H1 (cell line): ENCODE measurements around the gene CLN5. TPM values are rescaled to one million over a fixed set of nuclear protein-coding genes. Genes with fewer than 3 reads are reported as not detected.

ENCODE experiments used
- CTCF ChIA-PET: fragments of 300-600 bp; sonication (Branson Sonifier 250); formaldehyde crosslinking; loops from one replicate; lab custom pipeline; 2021; ENCODE audit not compliant: partially characterized antibody; lab: Charles Lee
- POLR2A ChIA-PET: fragments of 300-600 bp; sonication (Branson Sonifier 250); formaldehyde crosslinking; loops from one replicate; lab custom pipeline; 2021; ENCODE audit warnings: inconsistent platforms; ENCODE audit not compliant: partially characterized antibody; lab: Charles Lee
- DNase-seq, 2 experiments: peaks; one replicate each; pipeline versions ENCODE4 v3.0.0 to v3.0.0-alpha.2; 2010 to 2022; ENCODE audit warnings: low spot score in 2 of 2, low read depth in 1 of 2, mixed read lengths in 1 of 2
- FAIRE-seq: peaks from 2 replicates; lab custom pipeline; 2011; peaks lifted over from hg19 to GRCh38; lab: Jason Lieb, UNC
- H2AFZ ChIP-seq: 2 replicates; pipeline ENCODE4 v1.8.1; 2012; ENCODE audit warnings: low read length, inconsistent platforms
- H2AK5ac ChIP-seq: 2 replicates; pipeline ENCODE4 v1.6.1; 2013; ENCODE audit warnings: low read depth, low read length
- H2BK120ac ChIP-seq: replicated peaks from 2 replicates; pipeline ENCODE3; 2013; ENCODE audit warnings: low read depth, low read length, inconsistent platforms
- H2BK12ac ChIP-seq: 2 replicates; pipeline ENCODE4 v1.6.1; 2013; ENCODE audit warnings: low read depth, low read length
- H2BK15ac ChIP-seq: 2 replicates; pipeline ENCODE4 v1.6.1; 2013; ENCODE audit warnings: low read length
- H2BK20ac ChIP-seq: 2 replicates; pipeline ENCODE4 v1.6.1; 2013; ENCODE audit warnings: low read length
- H2BK5ac ChIP-seq: 2 replicates; pipeline ENCODE4 v1.6.1; 2013; ENCODE audit warnings: low read depth, low read length
- H3K14ac ChIP-seq: 2 replicates; pipeline ENCODE4 v1.6.1; 2013; ENCODE audit warnings: inconsistent platforms; ENCODE audit not compliant: insufficient read length
- H3K18ac ChIP-seq: 2 replicates; pipeline ENCODE4 v1.6.1; 2013; ENCODE audit warnings: low read length; ENCODE audit errors: extremely low read depth
- H3K23ac ChIP-seq: 2 replicates; pipeline ENCODE4 v1.6.1; 2013; ENCODE audit warnings: inconsistent platforms; ENCODE audit not compliant: insufficient read length
- H3K23me2 ChIP-seq: 2 replicates; pipeline ENCODE4 v1.6.1; 2013; ENCODE audit warnings: low read depth, low read length
- H3K27ac ChIP-seq: 2 replicates; pipeline ENCODE4 v1.6.1; 2011; ENCODE audit warnings: low read depth, low read length, inconsistent platforms
- H3K27me3 ChIP-seq, 4 experiments: replicated peaks in 1 of 4; 1 replicate in 1 of 4; 2 replicates in 3 of 4; pipeline versions ENCODE4 v1.6.1 to v1.8.1; 2011 to 2013; ENCODE audit warnings: low read length in 3 of 4, mild to moderate bottlenecking in 3 of 4, inconsistent platforms in 2 of 4, mixed read lengths in 2 of 4, moderate library complexity in 1 of 4; ENCODE audit not compliant: control insufficient read depth in 3 of 4, insufficient read depth in 3 of 4; ENCODE audit errors: extremely low read depth in 1 of 4
- H3K36me3 ChIP-seq, 4 experiments: 2 replicates each; pipeline versions ENCODE4 v1.6.1 to v1.8.1; 2011 to 2013; ENCODE audit warnings: mild to moderate bottlenecking in 4 of 4, low read length in 3 of 4, moderate library complexity in 2 of 4, control low read depth in 1 of 4, inconsistent platforms in 1 of 4; ENCODE audit not compliant: insufficient read depth in 4 of 4, control insufficient read depth in 2 of 4
- H3K4ac ChIP-seq: replicated peaks from 2 replicates; pipeline ENCODE3; 2013; ENCODE audit warnings: low read length, low read depth, mixed read lengths, inconsistent platforms; ENCODE audit not compliant: insufficient read length
- H3K4me1 ChIP-seq, 4 experiments: replicated peaks in 1 of 4; 1 replicate in 1 of 4; 2 replicates in 3 of 4; pipeline versions ENCODE4 v1.6.1 to v1.8.1; 2011 to 2013; ENCODE audit warnings: low read length in 3 of 4, inconsistent platforms in 2 of 4, mixed read lengths in 1 of 4; ENCODE audit not compliant: insufficient read depth in 4 of 4, control insufficient read depth in 3 of 4
- H3K4me2 ChIP-seq, 2 experiments: 2 replicates each; pipeline versions ENCODE4 v1.6.1 to v1.8.1; 2011 to 2013; ENCODE audit warnings: low read depth in 2 of 2, low read length in 2 of 2, control low read depth in 1 of 2, inconsistent platforms in 1 of 2, mild to moderate bottlenecking in 1 of 2; ENCODE audit not compliant: insufficient read depth in 1 of 2
- H3K4me3 ChIP-seq, 4 experiments: fragments of 200-600, 300-600 bp in 1 of 4; sonication (generic), shearing (Covaris generic), sonication (Bioruptor Twin) in 1 of 4; 2 replicates each; pipeline versions ENCODE4 v1.5.1 to v1.8.1; 2011 to 2016; ENCODE audit warnings: low read length in 4 of 4, low read depth in 3 of 4, control low read depth in 2 of 4, inconsistent platforms in 2 of 4, mild to moderate bottlenecking in 2 of 4, mixed read lengths in 1 of 4, moderate library complexity in 1 of 4; ENCODE audit not compliant: insufficient read depth in 2 of 4; ENCODE audit errors: extremely low read depth in 1 of 4
- H3K56ac ChIP-seq: replicated peaks from 2 replicates; pipeline ENCODE3; 2013; ENCODE audit warnings: low read depth, mild to moderate bottlenecking, mixed read lengths, low read length, inconsistent platforms; ENCODE audit not compliant: insufficient read length
- H3K79me1 ChIP-seq: 2 replicates; pipeline ENCODE4 v1.6.1; 2013; ENCODE audit warnings: low read depth, low read length, control low read depth
- H3K79me2 ChIP-seq, 2 experiments: 2 replicates each; pipeline versions ENCODE4 v1.6.1 to v1.8.1; 2012 to 2013; ENCODE audit warnings: low read length in 2 of 2, mild to moderate bottlenecking in 2 of 2, inconsistent platforms in 1 of 2; ENCODE audit not compliant: insufficient read depth in 2 of 2, control insufficient read depth in 1 of 2
- H3K9ac ChIP-seq, 4 experiments: replicated peaks in 1 of 4; 1 replicate in 1 of 4; 2 replicates in 3 of 4; pipeline versions ENCODE4 v1.6.1 to v1.8.1; 2011 to 2013; ENCODE audit warnings: low read depth in 3 of 4, low read length in 3 of 4, control low read depth in 2 of 4, mild to moderate bottlenecking in 2 of 4, moderate library complexity in 2 of 4, inconsistent platforms in 1 of 4; ENCODE audit errors: extremely low read depth in 1 of 4
- H3K9me3 ChIP-seq, 2 experiments: 2 replicates each; pipeline versions ENCODE4 v1.6.1 to v1.8.1; 2012 to 2013; ENCODE audit warnings: mild to moderate bottlenecking in 2 of 2, moderate library complexity in 2 of 2, control low read depth in 1 of 2, inconsistent platforms in 1 of 2, low read depth in 1 of 2, low read length in 1 of 2, mixed read lengths in 1 of 2; ENCODE audit not compliant: insufficient read depth in 2 of 2
- H4K20me1 ChIP-seq, 2 experiments: replicated peaks in 1 of 2; 2 replicates each; pipeline versions ENCODE3 to v1.8.1; 2011 to 2013; ENCODE audit warnings: inconsistent platforms in 2 of 2, low read length in 2 of 2, mild to moderate bottlenecking in 1 of 2; ENCODE audit not compliant: insufficient read depth in 2 of 2, control insufficient read depth in 1 of 2
- H4K5ac ChIP-seq: 2 replicates; pipeline ENCODE4 v1.6.1; 2013; ENCODE audit warnings: low read length, low read depth, mixed read lengths, inconsistent platforms; ENCODE audit not compliant: insufficient read length
- H4K8ac ChIP-seq: 2 replicates; pipeline ENCODE4 v1.8.0; 2013; ENCODE audit warnings: mild to moderate bottlenecking, moderate library complexity, low read length, inconsistent platforms; ENCODE audit not compliant: insufficient read depth; ENCODE audit errors: extremely low read depth
- H4K91ac ChIP-seq: replicated peaks from 2 replicates; pipeline ENCODE3; 2013; ENCODE audit warnings: low read length, mixed read lengths, inconsistent platforms; ENCODE audit not compliant: insufficient read length
- ASH2L ChIP-seq: fragments of 200-600, 300-600 bp; sonication (generic); IDR thresholded peaks from one replicate; pipeline ENCODE4 v1.7.1; 2017; ENCODE audit warnings: low read length
- CTBP2 ChIP-seq: IDR thresholded peaks from 2 replicates; pipeline ENCODE4 v1.7.0; 2011; ENCODE audit warnings: borderline replicate concordance, mild to moderate bottlenecking, moderate library complexity, mixed read lengths, low read length; ENCODE audit not compliant: insufficient read depth, insufficient read length
- EGR1 ChIP-seq: IDR thresholded peaks from 2 replicates; pipeline ENCODE4 v1.6.1; 2011; ENCODE audit warnings: low read depth, low read length, borderline replicate concordance
- HDAC6 ChIP-seq: IDR thresholded peaks from one replicate; pipeline ENCODE4 v1.7.1; 2012; ENCODE audit warnings: low read depth, mild to moderate bottlenecking, inconsistent platforms, low read length, moderate library complexity
- JUND ChIP-seq: IDR thresholded peaks from 2 replicates; pipeline ENCODE4 v1.6.1; 2011; ENCODE audit warnings: mild to moderate bottlenecking, improper control_type of control experiment, low read length
- KDM4A ChIP-seq: IDR thresholded peaks from one replicate; pipeline ENCODE4 v1.7.1; 2012; ENCODE audit warnings: low read depth, mild to moderate bottlenecking, moderate library complexity, low read length, inconsistent platforms; ENCODE audit not compliant: severe bottlenecking
- NANOG ChIP-seq: IDR thresholded peaks from 2 replicates; pipeline ENCODE4 v1.6.1; 2011; ENCODE audit warnings: low read length, low read depth, mild to moderate bottlenecking, inconsistent platforms; ENCODE audit not compliant: insufficient read depth, poor library complexity, severe bottlenecking
- SAP30 ChIP-seq: fragments of 300-600 bp; sonication (generic); IDR thresholded peaks from 2 replicates; pipeline ENCODE4 v1.7.1; 2012; ENCODE audit warnings: low read length, moderate library complexity, mild to moderate bottlenecking, inconsistent platforms; ENCODE audit not compliant: insufficient read depth, insufficient replicate concordance
- SIX5 ChIP-seq: IDR thresholded peaks from 2 replicates; pipeline ENCODE4 v1.6.1; 2011; ENCODE audit warnings: mild to moderate bottlenecking, low read depth, low read length
- SP2 ChIP-seq: IDR thresholded peaks from 2 replicates; pipeline ENCODE4 v1.6.1; 2012; ENCODE audit warnings: mild to moderate bottlenecking, low read length, inconsistent platforms
- SRF ChIP-seq: IDR thresholded peaks from 2 replicates; pipeline ENCODE4 v1.6.1; 2011; ENCODE audit warnings: mild to moderate bottlenecking, low read depth, low read length, moderate library complexity
- ZNF274 ChIP-seq: IDR thresholded peaks from 2 replicates; pipeline ENCODE4 v1.7.0; 2012; ENCODE audit warnings: low read length, borderline replicate concordance; ENCODE audit errors: extremely low read depth
- WGBS, 2 experiments: shearing (Covaris generic) in 1 of 2; methylation state at CpG; one replicate each; pipeline versions ENCODE4 v1.1.6 to v1.1.7; 2013 to 2015; ENCODE audit warnings: low lambda C conversion rate in 2 of 2, mixed read lengths in 2 of 2, inconsistent platforms in 1 of 2, low coverage in 1 of 2, missing lambda C conversion rate in 1 of 2; ENCODE audit not compliant: insufficient replicate concordance in 2 of 2, insufficient coverage in 1 of 2, insufficient read length in 1 of 2; ENCODE audit errors: extremely low coverage in 1 of 2, missing lambda C conversion rate in 1 of 2; 5-methylcytosine and 5-hydroxymethylcytosine counted together
- polyA plus RNA-seq, 7 experiments: library from polyadenylated mRNA; depleted of rRNA in 3 of 7; stranded (reverse) in 5 of 7; unstranded in 2 of 7; fragments of >200 nt in 5 of 7; fragments of 200-250 nt in 2 of 7; gene quantifications; 1 replicate in 5 of 7; 2 replicates in 1 of 7; 4 replicates in 1 of 7; pipeline versions ENCODE4 v1.2.1 to v1.2.3, GENCODE V29; 2011 to 2013; ENCODE audit warnings: missing spikeins in 2 of 7, mixed read lengths in 2 of 7
- total RNA-seq: library from RNA; stranded (reverse); fragmentation: NEBNext Ultra II Directional; extraction: Animal tissue kit (Norgen Biotek cat#: 25700); gene quantifications from 2 replicates; pipeline ENCODE4 v1.2.1, GENCODE V29; 2021
- TF ChIP-seq, protein P1 (sequence below): IDR thresholded peaks from 2 replicates; pipeline ENCODE4 v1.6.1; 2011; ENCODE audit warnings: low read depth, mild to moderate bottlenecking, low read length; ENCODE audit not compliant: insufficient read depth

CLN5 gene
- total and polyA plus RNA-seq, 2 of the 8 experiments (the other 6 are each of a cell fraction or from before 2014, with no cell fraction given): 5.3 to 10.1 TPM

DNA sequence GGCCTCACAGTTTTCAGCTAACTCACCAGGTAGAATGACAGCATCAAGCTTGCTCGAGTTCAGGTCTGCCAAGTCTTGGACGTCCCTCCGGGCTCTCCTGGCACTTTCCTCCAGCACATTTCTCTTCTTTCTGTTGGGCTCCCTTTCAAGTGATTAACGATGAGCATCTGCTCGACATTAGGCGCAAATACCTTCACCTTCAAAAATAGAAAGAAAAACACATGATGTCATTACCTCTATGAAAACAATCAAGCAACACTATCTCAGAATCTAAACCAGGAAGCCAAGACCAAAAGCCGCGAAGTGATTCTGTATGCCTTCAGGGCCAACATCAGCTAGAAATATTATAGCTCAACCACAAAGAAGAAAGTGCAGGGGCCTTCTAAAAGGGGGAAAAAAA lies 15.4 kb upstream of the CLN5 start:
- Histone ChIP-seq H4K91ac (no peak overlapping the region), H2BK5ac (no peak overlapping the region), H2BK20ac (no peak overlapping the region), H3K27me3 (no peaks in the 10 kb centered on the region), H4K5ac (no peak overlapping the region), H2AFZ (no peak overlapping the region), H3K79me1 (no peaks in the 10 kb centered on the region), H3K4me3 (no peak overlapping the region), H3K23ac (no peak overlapping the region), H3K14ac (no peak overlapping the region), H3K56ac (no peak overlapping the region), H3K9ac (no peak overlapping the region), H3K23me2 (no peaks in the 10 kb centered on the region), H4K20me1 (no peaks in the 10 kb centered on the region), H2AK5ac (no peak overlapping the region), H2BK120ac (no peak overlapping the region), H3K4me1 (0 out of 7 replicates have a peak, but pooled peaks cover 0 to 2% (median 0%) of the 10 kb centered on the region in 4 experiments), H3K4ac (no peak overlapping the region), H2BK15ac (no peak overlapping the region), H2BK12ac (no peak overlapping the region), H3K79me2 (no peaks in the 10 kb centered on the region), H3K9me3 (no peaks in the 10 kb centered on the region), H3K27ac (no peak overlapping the region), H3K18ac (no peak overlapping the region), H3K4me2 (no peak overlapping the region), H4K8ac (no peak overlapping the region), H3K36me3 (no peaks in the 10 kb centered on the region; a peak in 1 of 8 replicates)
- no peak for FAIRE-seq
- 90% methylated on average over 8 of the region's 8 CpGs; no CpG with 5 or more reads in 1 of the 2 experiments for WGBS, 2 experiments
- ChIA-PET CTCF (interaction anchor here (0.5 to 2.0 kb wide), 7 partner anchors 9 to 1299 kb away, joined by 3 to 9 read pairs (median 4); partner anchors contain the start of gene KCTD12), POLR2A (no interaction called here)
- DNase-seq: no peak
- TF ChIP-seq JUND (no peak), ASH2L (no peak), SRF (no peak), CTBP2 (no peak), EGR1 (no peak), ZNF274 (no peak), NANOG (no peak), SP2 (no peak), SIX5 (no peak), KDM4A (no peak), HDAC6 (no peak), SAP30 (no peak)
- TF ChIP-seq, protein P1, sequence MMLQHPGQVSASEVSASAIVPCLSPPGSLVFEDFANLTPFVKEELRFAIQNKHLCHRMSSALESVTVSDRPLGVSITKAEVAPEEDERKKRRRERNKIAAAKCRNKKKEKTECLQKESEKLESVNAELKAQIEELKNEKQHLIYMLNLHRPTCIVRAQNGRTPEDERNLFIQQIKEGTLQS: no peak
